Fibroblast of the aortic adventitia (primary cell): ENCODE data around the gene DSCAML1. TPM values are rescaled to one million over a fixed set of nuclear protein-coding genes. Genes with fewer than 3 reads are reported as not detected.

Source experiments
- DNase-seq: peaks from one replicate; pipeline ENCODE4 v3.0.0-alpha.2; 2010; ENCODE audit warnings: low read depth
- H3K4me3 ChIP-seq: 2 replicates; pipeline ENCODE4 v1.5.1; 2011; ENCODE audit warnings: low read depth, mild to moderate bottlenecking, control low read depth, low read length, moderate library complexity
- CTCF ChIP-seq: IDR thresholded peaks from 2 replicates; pipeline ENCODE4 v1.5.1; 2011; ENCODE audit warnings: mild to moderate bottlenecking, low read length, control low read depth, inconsistent platforms; ENCODE audit not compliant: insufficient read depth
- total RNA-seq: library from RNA; depleted of rRNA; stranded (reverse); fragments of >200 nt; gene quantifications from 2 replicates; pipeline ENCODE4 v1.2.3, GENCODE V29; 2012; ENCODE audit warnings: low replicate concordance

DSCAML1 gene
- total RNA-seq, 1 donor: not detected

GRCh38 chr11:117822074-117823033 lies 25.3 kb upstream of the DSCAML1 start:
- peak; percentile 59 for TF ChIP-seq CTCF
- no peak for DNase-seq
- no peak overlapping the region for H3K4me3 ChIP-seq

- DNase-seq: no peak
These were observed 24.4 kb upstream of the DSCAML1 start for GRCh38 chr11:117821431-117821830.

GRCh38 chr11:117820516-117820915 lies 23.5 kb upstream of the DSCAML1 start:
- TF ChIP-seq CTCF: no peak
- DNase-seq: no peak
- no peak overlapping the region for H3K4me3 ChIP-seq

More at GRCh38 chr11:117821431-117821830, 24.4 kb upstream of the DSCAML1 start:
- no peak for TF ChIP-seq CTCF
- no peak overlapping the region for H3K4me3 ChIP-seq

- no peak for TF ChIP-seq CTCF
- H3K4me3 ChIP-seq: no peak overlapping the region
- DNase-seq: no peak
These were observed 23.1 kb upstream of the DSCAML1 start for GRCh38 chr11:117820071-117820470.

GRCh38 chr11:117819096-117820040 lies 22.4 kb upstream of the DSCAML1 start:
- peak; percentile 77 for TF ChIP-seq CTCF
- peak; percentile 71 for DNase-seq
- no peak overlapping the region for H3K4me3 ChIP-seq

- DNase-seq: no peak
- no peak for TF ChIP-seq CTCF
- no peak overlapping the region for H3K4me3 ChIP-seq
These were observed 21.2 kb upstream of the DSCAML1 start for GRCh38 chr11:117818041-117818873.
